Mucosa of descending colon (tissue), 3 donors: ENCODE results near the gene FGGY. TPM values are rescaled to one million over a fixed set of nuclear protein-coding genes. Genes with fewer than 3 reads are reported as not detected.

ENCODE experiments used
- ATAC-seq: fragments of 200-7000 bp; cut with Tn5 transposase; one replicate; pipeline ENCODE4 v1.9.1; 2020; ENCODE audit warnings: mild to moderate bottlenecking, moderate library complexity
- DNase-seq, 3 donors: peaks; one replicate each; pipeline ENCODE4 v3.0.0-alpha.2; 2020
- H3K36me3 ChIP-seq: fragments of 200-600 bp; one replicate; pipeline ENCODE4 v1.8.0; 2021; ENCODE audit warnings: low read depth, mild to moderate bottlenecking
- H3K4me1 ChIP-seq: fragments of 200-600 bp; one replicate; pipeline ENCODE4 v1.8.0; 2021; ENCODE audit warnings: low read depth, mild to moderate bottlenecking
- H3K4me3 ChIP-seq: fragments of 200-600 bp; one replicate; pipeline ENCODE4 v1.8.0; 2021; ENCODE audit warnings: mild to moderate bottlenecking
- H3K9me3 ChIP-seq: fragments of 200-600 bp; one replicate; pipeline ENCODE4 v1.8.0; 2021; ENCODE audit warnings: mild to moderate bottlenecking
- CTCF ChIP-seq: fragments of 200-600 bp; IDR thresholded peaks from one replicate; pipeline ENCODE4 v1.8.0; 2022; ENCODE audit warnings: antibody characterized with exemption, mild to moderate bottlenecking
- intact Hi-C, 2 donors: fragments of 100-400 bp; cut with DNase I in 1 of 2; cut with micrococcal nuclease in 1 of 2; formaldehyde crosslinking; loops; one replicate each; pipeline versions ENCODE4 v1.11.0 to v1.11.1; 2022; cut with DNase I, micrococcal nuclease
- total RNA-seq, 3 donors: library from RNA; stranded (reverse); fragmentation: NEBNext Ultra II Directional in 2 of 3; extraction: Animal tissue kit (Norgen Biotek cat#: 25700) in 2 of 3; gene quantifications; one replicate each; pipeline versions ENCODE4 v1.2.1 to v1.2.4, GENCODE V29; 2021 to 2023
- donor health status: DM: no; HTN: no; CAD: no; lungs with moderate emphysema.
- donor health status: DM: no; HTN: no; CAD: no.
- donor health status: DM: no; HTN: yes; CAD: no.

Gene FGGY
- total RNA-seq, 3 donors from 2014 or later: 25.2 to 38.3 (median 36.6) TPM

GRCh38 chr1:59698386-59698785, 401.5 kb downstream of the FGGY start:
- ATAC-seq: no peak
- intact Hi-C loops: loop anchor here in 1 of 2 donors (10.0 kb wide), 1 partner anchor 914 kb away; the partner anchor contains the start of gene JUN

GRCh38 chr1:59699227-59699847, 402.4 kb downstream of the FGGY start:
- H3K4me3 ChIP-seq: no peak overlapping the region
- peak; percentile 82 for TF ChIP-seq CTCF
- peak in 1 of 3 donors; percentile 41 for DNase-seq
- no peaks in the 10 kb centered on the region for H3K9me3 ChIP-seq
- peak; percentile 76 for ATAC-seq
- H3K4me1 ChIP-seq: peaks cover 5% of the 10 kb centered on the region
- no peaks in the 10 kb centered on the region for H3K36me3 ChIP-seq
- intact Hi-C loops: loop anchor here in 1 of 2 donors (10.0 kb wide), 1 partner anchor 915 kb away; the partner anchor contains the start of gene JUN

More at GRCh38 chr1:59698386-59698785, 401.5 kb downstream of the FGGY start:
- DNase-seq: no peak
- TF ChIP-seq CTCF: no peak
- Histone ChIP-seq H3K36me3 (no peaks in the 10 kb centered on the region), H3K4me3 (no peak overlapping the region), H3K4me1 (peaks cover 5% of the 10 kb centered on the region), H3K9me3 (no peaks in the 10 kb centered on the region)

GRCh38 chr1:59701376-59701775, 404.5 kb downstream of the FGGY start:
- H3K36me3 ChIP-seq: no peaks in the 10 kb centered on the region
- H3K4me3 ChIP-seq: no peak overlapping the region
- ATAC-seq (no peak), DNase-seq (no peak)
- H3K9me3 ChIP-seq: no peaks in the 10 kb centered on the region
- no peak for TF ChIP-seq CTCF
- H3K4me1 ChIP-seq: peaks cover 4% of the 10 kb centered on the region
- intact Hi-C loops: loop anchor here in 1 of 2 donors (10.0 kb wide), 1 partner anchor 957 kb away; no protein-coding TSS in a partner anchor

DNA sequence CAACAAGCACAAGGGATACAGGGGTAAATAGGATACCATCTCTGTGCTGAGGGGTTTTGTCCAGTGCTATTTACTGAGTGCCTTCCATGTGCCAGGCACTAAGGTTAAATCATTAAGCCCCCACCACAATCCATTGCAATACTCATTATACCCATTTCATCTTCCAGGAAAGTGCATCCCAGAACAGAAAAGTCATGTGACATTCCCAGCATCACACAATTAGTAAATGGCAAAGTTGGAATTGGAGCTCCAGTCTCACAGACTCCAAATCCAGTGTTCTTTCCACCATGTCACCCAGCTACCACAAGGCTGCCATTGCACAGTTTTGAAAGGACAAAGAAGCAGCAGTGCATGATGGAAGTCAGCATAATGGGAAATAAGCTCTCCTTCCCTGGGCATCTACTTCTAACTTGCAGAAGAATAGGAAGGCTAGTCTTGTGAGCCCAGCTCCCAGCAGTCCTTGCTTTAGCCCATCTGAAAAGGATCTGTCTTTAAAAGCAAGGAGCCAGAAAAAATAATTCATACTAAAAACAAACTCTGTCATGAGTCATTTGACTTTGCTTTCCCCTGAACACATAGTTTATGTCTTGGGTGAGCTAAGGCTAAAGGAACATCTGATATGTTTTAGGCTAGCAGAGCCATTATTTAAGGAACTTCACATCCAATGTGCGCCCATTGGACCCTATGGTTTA, 406.5 kb downstream of the FGGY start:
- Histone ChIP-seq H3K36me3 (no peaks in the 10 kb centered on the region), H3K9me3 (no peaks in the 10 kb centered on the region), H3K4me3 (no peak overlapping the region), H3K4me1 (no peaks in the 10 kb centered on the region)
- no peak for TF ChIP-seq CTCF
- intact Hi-C loops: loop anchor here in 1 of 2 donors (10.0 kb wide), 1 partner anchor 959 kb away; no protein-coding TSS in a partner anchor
- DNase-seq: no peak
- ATAC-seq: no peak

DNA sequence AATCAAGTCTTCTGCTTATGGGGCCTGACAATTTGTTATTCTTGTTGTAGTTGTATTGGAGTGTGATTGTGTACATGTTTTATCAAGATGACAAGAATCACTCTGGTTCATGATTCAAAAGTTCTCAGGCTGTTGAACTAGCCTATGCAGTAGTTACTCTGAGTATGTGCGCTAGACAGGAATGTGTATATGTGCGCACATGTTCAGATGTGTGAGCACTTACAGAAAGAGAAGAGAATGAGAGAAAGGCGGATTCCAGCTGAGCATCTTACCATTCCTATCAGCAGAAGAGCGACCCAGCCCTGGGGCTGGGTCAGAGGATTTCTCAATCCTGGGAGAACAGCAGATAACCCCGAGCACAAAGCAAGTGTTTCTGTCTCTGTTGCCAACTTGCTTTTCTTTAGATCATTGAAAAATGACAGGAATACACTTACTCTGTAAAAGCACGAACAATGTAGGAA, 407.1 kb downstream of the FGGY start:
- H3K4me3 ChIP-seq: no peak overlapping the region
- no peaks in the 10 kb centered on the region for H3K36me3 ChIP-seq
- intact Hi-C loops: loop anchor here in 1 of 2 donors (10.0 kb wide), 1 partner anchor 959 kb away; no protein-coding TSS in a partner anchor
- DNase-seq: no peak
- no peaks in the 10 kb centered on the region for H3K4me1 ChIP-seq
- H3K9me3 ChIP-seq: no peaks in the 10 kb centered on the region
- no peak for TF ChIP-seq CTCF
- no peak for ATAC-seq
